Retinal pigment epithelial cell (primary cell): ENCODE measurements around the gene KCNA5.

Source experiments
- DNase-seq: peaks from one replicate; pipeline ENCODE4 v3.0.0-alpha.2; 2010; ENCODE audit warnings: low read depth
- H3K4me3 ChIP-seq: 2 replicates; pipeline ENCODE4 v1.5.1; 2011; ENCODE audit warnings: mild to moderate bottlenecking, low read length, control low read depth, moderate library complexity
- CTCF ChIP-seq: conservative IDR thresholded peaks from 2 replicates; pipeline ENCODE4 v1.5.1; 2011; ENCODE audit warnings: low read depth, low read length, control low read depth, inconsistent platforms

Gene KCNA5

GRCh38 chr12:5003025-5003666 is 40.5 kb upstream of the KCNA5 start:
- DNase-seq: no peak
- H3K4me3 ChIP-seq: no peak overlapping the region
- TF ChIP-seq CTCF: peak; percentile 100

DNA sequence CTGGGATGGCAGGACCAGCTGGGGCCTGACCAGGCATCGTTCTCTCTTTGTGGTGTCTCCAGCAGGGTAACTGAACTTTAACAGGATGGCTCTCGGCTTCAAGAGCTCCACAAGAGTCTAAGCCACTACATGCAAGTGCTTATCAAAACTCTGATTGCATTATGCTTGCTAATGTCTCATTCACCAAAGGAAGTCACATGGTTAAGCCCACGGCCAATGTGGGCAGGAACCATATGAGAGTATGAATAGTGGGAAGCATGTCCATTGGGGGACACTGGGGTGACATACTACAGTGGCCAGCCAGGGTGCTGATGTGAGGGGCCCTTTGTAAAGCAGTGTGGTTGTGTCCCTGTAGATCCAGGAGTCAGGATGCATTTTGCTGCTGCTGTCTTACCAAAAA is 35.0 kb upstream of the KCNA5 start:
- DNase-seq: no peak
- no peak for TF ChIP-seq CTCF
- no peak overlapping the region for H3K4me3 ChIP-seq

DNA sequence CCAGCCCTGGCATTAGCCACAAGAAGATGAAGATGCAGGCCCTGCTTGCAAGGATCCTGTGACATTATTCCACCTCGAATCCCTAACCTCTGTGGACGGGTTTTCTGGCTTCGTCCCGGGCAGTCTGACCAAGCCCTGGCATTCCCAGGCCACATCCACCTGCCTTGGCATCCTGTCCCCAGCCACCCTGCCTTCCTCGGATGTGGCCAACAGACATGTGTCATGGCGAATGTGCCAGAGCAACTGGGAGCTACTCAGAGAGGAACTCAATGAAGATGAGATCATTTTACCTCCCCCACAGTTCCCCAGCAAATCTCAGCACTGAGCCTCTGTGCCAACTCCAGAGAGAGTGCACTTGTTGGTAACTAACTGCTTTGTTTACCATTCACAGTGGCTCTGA is 33.5 kb upstream of the KCNA5 start:
- DNase-seq: no peak
- TF ChIP-seq CTCF: no peak
- H3K4me3 ChIP-seq: no peak overlapping the region

DNA sequence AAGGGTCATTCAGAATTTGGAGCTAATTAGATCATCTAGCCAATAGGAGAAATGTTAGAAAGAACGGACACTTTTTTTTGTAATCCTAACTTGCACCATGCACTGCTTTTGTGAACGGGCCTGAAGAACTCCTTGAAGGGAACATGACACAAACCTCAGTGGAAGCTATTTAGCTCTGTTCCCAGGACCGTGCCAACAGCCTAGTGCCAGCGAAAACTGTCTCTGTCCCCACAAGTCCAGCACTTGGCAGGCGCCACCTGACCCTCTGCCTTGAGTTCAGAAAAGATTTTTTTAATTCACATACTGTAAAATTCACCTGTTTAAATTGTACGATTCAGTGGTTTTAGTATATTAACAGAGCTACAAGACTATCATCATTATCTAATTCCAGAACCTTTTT is 31.3 kb upstream of the KCNA5 start:
- no peak for TF ChIP-seq CTCF
- H3K4me3 ChIP-seq: no peak overlapping the region
- DNase-seq: no peak

GRCh38 chr12:5013266-5013730 is 30.4 kb upstream of the KCNA5 start:
- no peak overlapping the region for H3K4me3 ChIP-seq
- DNase-seq: no peak
- TF ChIP-seq CTCF: no peak

GRCh38 chr12:5014269-5014668 is 29.4 kb upstream of the KCNA5 start:
- TF ChIP-seq CTCF: no peak
- H3K4me3 ChIP-seq: no peak overlapping the region
- no peak for DNase-seq

DNA sequence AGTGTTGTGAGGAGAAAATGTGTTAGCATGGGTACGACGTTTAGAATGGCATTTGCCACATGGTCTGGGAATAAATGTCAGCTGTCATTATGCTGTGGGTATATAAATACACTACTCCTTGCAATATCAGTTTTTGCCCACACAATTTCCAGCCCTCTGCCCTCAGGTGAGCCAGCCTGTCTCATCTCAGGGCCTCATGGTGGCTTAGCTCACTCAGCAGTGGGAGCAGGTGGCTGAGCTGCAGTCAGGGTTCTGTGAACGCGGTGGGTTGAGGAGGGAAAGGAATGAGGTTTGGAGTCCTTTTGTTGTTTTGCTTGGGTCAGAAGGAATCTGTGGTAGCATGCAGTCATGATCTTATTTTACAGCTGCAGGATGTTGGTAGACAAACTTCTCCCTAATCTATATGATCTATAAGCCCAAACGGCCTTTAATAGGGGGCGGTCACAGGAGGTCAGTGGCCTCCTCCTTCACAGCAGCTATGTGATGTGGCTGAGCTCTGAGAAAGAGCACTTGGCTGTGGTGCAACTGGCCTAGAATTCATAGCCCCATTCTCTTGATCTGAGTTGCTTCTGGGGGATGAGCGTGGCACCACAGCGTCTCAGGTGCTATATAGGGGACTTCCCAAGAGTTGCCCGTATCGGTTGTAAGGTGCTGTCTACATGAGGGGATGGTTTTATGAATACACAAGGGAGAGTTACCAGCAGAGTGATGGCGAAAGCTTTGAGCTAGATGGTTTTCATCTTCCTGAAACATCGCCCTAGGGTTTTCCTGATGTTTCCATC is 27.8 kb upstream of the KCNA5 start:
- no peak for TF ChIP-seq CTCF
- no peak for DNase-seq
- no peak overlapping the region for H3K4me3 ChIP-seq
